Activated CD4-positive, alpha-beta memory T cell treated with anti-CD3 and anti-CD28 coated beads for 36 hours (primary cell): Measurements from ENCODE around the gene ITGA1. TPM values are rescaled to one million over a fixed set of nuclear protein-coding genes. Genes with fewer than 3 reads are reported as not detected.
"Not testable (repeated sequence)": the region's sequence is repeated elsewhere in the genome, so short reads cannot be mapped to it uniquely, and the experiment has no call there.

Experiments
- CTCF ChIA-PET: fragments of 350-600 bp; sonication (Branson Sonifier 250); formaldehyde crosslinking; loops from one replicate; lab custom pipeline; 2021; ENCODE audit warnings: antibody characterized with exemption, inconsistent platforms; lab: Charles Lee
- POLR2A ChIA-PET: fragments of 350-600 bp; sonication (Branson Sonifier 250); formaldehyde crosslinking; loops from one replicate; lab custom pipeline; 2021; ENCODE audit warnings: antibody characterized with exemption; lab: Charles Lee
- DNase-seq: peaks from one replicate; pipeline ENCODE4 v3.0.0-alpha.2; 2020
- H3K27ac Mint-ChIP-seq: one replicate; pipeline ENCODE4 v1.8.0; 2021; ENCODE audit warnings: mixed read lengths
- H3K27me3 Mint-ChIP-seq: one replicate; pipeline ENCODE4 v1.8.0; 2021; ENCODE audit warnings: mixed read lengths
- H3K36me3 Mint-ChIP-seq: one replicate; pipeline ENCODE4 v1.8.0; 2021; ENCODE audit warnings: mixed read lengths
- H3K4me1 Mint-ChIP-seq: one replicate; pipeline ENCODE4 v1.8.0; 2021; ENCODE audit warnings: low read depth, mixed read lengths
- H3K4me3 Mint-ChIP-seq: one replicate; pipeline ENCODE4 v1.8.0; 2021; ENCODE audit warnings: mild to moderate bottlenecking, mixed read lengths
- H3K9me3 Mint-ChIP-seq: one replicate; pipeline ENCODE4 v1.8.0; 2021; ENCODE audit warnings: mixed read lengths
- intact Hi-C: fragments of 100-400 bp; cut with micrococcal nuclease; formaldehyde crosslinking; loops from one replicate; pipeline ENCODE4 v1.15.1; 2023
- total RNA-seq, 2 experiments: library from RNA; stranded (reverse); gene quantifications; one replicate each; pipeline ENCODE4 v1.2.3, GENCODE V29; 2021

ITGA1 gene
- total RNA-seq, 2 experiments from 2014 or later: 0.62 to 1.3 TPM

DNA sequence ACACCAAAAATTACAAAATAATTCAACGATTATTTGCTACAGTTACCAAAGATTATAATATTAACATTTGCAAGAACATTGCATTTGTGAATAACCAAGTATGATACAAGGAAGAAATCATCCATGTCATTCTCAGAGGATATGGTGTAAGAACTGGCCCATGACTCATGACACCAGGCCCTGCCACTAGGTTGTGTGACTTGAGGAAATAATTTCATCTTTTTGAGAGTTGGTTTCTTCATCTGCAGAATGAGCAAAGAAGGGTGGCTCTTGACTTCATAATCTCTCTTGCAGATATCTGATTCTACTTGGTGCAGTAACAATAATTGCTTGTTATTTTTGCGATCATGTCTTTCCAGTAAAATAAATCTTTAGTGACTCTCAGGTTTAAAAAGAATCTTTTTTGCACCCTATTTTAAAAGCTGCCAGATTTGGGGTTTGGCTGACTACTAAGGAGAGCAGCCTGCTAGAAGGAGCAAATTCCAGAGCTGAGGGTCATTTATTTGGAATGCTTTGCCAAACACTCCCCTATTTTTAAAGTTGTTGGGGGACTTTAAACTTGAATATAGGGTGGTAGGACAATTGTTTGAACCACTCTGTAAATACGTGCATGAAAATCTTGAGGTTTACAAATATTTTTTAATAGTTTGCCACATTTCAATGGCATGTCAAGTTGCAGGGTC lies 23.5 kb downstream of the ITGA1 start:
- POLR2A ChIA-PET: interaction anchor here (1.9 kb wide), 1 partner anchor 11 kb away, joined by 7 read pairs; no protein-coding TSS in a partner anchor
- no peaks in the 10 kb centered on the region for H3K9me3 Mint-ChIP-seq
- peaks cover 6% of the 10 kb centered on the region for H3K4me1 Mint-ChIP-seq
- no peak overlapping the region for H3K27ac Mint-ChIP-seq
- H3K27me3 Mint-ChIP-seq: no peaks in the 10 kb centered on the region
- intact Hi-C loops: no loop called here
- no peaks in the 10 kb centered on the region for H3K36me3 Mint-ChIP-seq
- DNase-seq: no peak
- no peak overlapping the region for H3K4me3 Mint-ChIP-seq
- CTCF ChIA-PET: interaction anchor here (0.7 kb wide), 1 partner anchor 15 kb away, joined by 3 read pairs; no protein-coding TSS in a partner anchor

DNA sequence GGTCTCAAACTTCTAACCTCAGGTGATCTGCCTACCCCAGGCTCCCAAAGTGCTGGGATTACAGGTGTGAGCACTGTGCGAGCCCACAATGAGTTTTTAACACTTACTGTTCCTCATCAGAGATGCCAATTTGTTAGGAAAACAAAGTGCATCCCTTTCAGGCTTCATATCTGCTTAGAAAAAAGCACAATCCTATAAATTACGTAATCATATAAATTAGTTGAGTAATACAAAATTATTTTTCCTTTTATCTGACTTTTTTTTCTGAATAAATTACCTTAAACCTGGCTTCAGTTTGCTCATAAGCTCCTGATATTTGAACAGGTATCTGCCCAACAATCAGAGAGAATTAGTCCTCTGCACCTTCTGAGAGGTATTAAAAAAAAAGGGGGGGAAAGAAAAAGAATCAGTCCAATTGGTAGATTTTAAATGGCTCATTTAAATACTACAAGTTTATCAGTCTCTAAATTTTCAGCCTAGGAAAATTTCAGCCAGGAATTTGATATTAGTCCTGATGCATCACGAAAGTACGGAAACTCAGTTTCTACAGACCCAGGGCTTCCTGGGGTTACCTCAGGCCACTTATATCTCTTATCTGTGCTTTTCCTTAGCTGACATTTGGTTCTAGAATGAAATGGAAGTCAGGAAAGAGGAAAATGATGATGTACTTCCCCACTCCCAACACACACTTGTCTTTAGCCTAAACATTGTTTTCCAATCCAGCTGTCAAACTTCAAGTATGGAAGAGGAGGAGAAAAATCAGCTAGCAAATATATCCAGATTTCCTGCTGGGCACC lies 26.8 kb downstream of the ITGA1 start:
- Mint-ChIP-seq H3K36me3 (no peaks in the 10 kb centered on the region), H3K9me3 (no peaks in the 10 kb centered on the region), H3K4me3 (no peak overlapping the region), H3K4me1 (peaks cover 6% of the 10 kb centered on the region), H3K27me3 (no peaks in the 10 kb centered on the region), H3K27ac (no peak overlapping the region)
- POLR2A ChIA-PET: no interaction called here
- intact Hi-C loops: no loop called here
- no peak for DNase-seq
- CTCF ChIA-PET: no interaction called here

DNA sequence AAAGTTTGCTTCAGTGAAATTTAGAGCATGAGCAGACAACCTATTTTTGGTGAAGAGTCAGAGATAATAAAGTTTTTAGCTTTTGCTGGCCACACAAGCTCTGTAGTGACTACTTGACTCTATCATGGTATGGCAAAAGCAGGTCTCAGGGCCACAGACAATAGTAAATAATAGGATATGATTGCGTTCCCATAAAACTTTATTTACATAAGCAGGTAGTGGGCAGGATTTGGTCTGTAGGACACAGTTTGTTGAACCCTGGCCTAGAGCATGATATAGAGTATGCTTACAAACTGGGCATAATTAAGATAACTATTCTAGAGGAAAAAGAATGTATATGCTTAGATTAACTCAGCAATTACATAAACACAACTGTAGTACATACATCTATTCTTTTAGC lies 30.1 kb downstream of the ITGA1 start:
- intact Hi-C loops: no loop called here
- H3K36me3 Mint-ChIP-seq: no peaks in the 10 kb centered on the region
- H3K9me3 Mint-ChIP-seq: no peaks in the 10 kb centered on the region
- H3K4me1 Mint-ChIP-seq: no peaks in the 10 kb centered on the region
- no peak overlapping the region for H3K27ac Mint-ChIP-seq
- no peak overlapping the region for H3K4me3 Mint-ChIP-seq
- no peak for DNase-seq
- CTCF ChIA-PET: no interaction called here
- POLR2A ChIA-PET: no interaction called here
- H3K27me3 Mint-ChIP-seq: no peaks in the 10 kb centered on the region

DNA sequence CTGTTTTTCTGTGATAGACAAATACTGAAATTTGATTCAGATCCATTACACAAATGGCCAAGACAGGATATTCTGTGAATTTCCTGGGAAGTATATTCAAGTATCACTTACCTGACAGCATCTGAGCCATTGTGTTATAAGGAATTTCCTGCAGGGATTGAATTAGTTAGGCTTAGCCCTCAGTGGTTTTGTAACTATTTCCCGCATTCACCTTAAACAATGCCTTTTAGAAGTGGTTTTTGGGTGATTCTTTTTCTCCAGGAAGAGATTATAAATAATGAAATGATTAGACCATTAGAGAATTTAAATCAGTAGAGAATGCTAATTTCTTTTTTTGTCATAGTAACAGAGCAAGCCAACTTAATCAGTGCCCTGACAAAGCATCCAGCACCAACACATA lies 30.6 kb downstream of the ITGA1 start:
- H3K4me3 Mint-ChIP-seq: no peak overlapping the region
- H3K36me3 Mint-ChIP-seq: no peaks in the 10 kb centered on the region
- intact Hi-C loops: no loop called here
- POLR2A ChIA-PET: no interaction called here
- H3K27ac Mint-ChIP-seq: no peak overlapping the region
- H3K27me3 Mint-ChIP-seq: no peaks in the 10 kb centered on the region
- no peaks in the 10 kb centered on the region for H3K4me1 Mint-ChIP-seq
- CTCF ChIA-PET: no interaction called here
- H3K9me3 Mint-ChIP-seq: no peaks in the 10 kb centered on the region
- DNase-seq: no peak

DNA sequence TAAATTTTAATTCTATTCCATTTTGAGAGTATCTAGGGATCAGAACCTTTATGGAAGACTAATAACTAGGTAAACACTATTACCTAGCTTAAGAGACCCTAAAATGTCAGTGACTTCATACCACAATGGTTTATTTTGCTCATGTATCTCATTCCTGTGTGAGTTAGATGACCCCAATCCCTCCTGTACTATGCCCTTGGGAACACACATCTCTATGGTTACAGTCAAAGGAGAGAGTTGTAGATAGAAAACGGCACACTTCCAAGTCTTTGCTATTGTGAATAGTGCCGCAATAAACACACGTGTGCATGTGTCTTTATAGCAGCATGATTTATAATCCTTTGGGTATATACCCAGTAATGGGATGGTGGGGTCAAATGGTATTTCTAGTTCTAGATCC lies 31.1 kb downstream of the ITGA1 start:
- H3K36me3 Mint-ChIP-seq, CTCF ChIA-PET, H3K9me3 Mint-ChIP-seq, intact Hi-C loops, H3K27me3 Mint-ChIP-seq, POLR2A ChIA-PET, DNase-seq, H3K27ac Mint-ChIP-seq, H3K4me1 Mint-ChIP-seq, H3K4me3 Mint-ChIP-seq: not testable (repeated sequence)

DNA sequence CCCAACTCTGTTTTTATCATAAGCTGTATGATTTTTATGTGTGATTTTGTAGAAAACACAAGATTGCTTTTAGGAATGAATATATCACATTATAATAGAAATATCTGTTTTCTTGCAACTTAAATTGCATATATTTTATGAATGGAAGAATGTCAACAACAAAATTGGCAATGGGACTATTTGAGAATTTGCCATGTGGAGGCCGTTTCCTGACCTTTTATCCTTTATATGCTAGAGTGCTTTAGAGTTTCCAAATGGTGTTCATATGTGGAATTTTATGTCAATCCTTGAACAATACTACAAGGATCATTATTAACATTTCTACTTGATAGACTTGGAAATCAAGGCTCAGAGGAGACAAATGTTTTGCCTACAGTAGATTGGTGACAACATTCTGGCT lies 34.2 kb downstream of the ITGA1 start:
- no peaks in the 10 kb centered on the region for H3K9me3 Mint-ChIP-seq
- peaks cover 8% of the 10 kb centered on the region for H3K4me1 Mint-ChIP-seq
- H3K4me3 Mint-ChIP-seq: no peak overlapping the region
- no peak overlapping the region for H3K27ac Mint-ChIP-seq
- H3K27me3 Mint-ChIP-seq: no peaks in the 10 kb centered on the region
- no peaks in the 10 kb centered on the region for H3K36me3 Mint-ChIP-seq
- POLR2A ChIA-PET: no interaction called here
- CTCF ChIA-PET: interaction anchor here (0.7 kb wide), 1 partner anchor 46 kb away, joined by 3 read pairs; no protein-coding TSS in a partner anchor
- intact Hi-C loops: no loop called here
- no peak for DNase-seq

DNA sequence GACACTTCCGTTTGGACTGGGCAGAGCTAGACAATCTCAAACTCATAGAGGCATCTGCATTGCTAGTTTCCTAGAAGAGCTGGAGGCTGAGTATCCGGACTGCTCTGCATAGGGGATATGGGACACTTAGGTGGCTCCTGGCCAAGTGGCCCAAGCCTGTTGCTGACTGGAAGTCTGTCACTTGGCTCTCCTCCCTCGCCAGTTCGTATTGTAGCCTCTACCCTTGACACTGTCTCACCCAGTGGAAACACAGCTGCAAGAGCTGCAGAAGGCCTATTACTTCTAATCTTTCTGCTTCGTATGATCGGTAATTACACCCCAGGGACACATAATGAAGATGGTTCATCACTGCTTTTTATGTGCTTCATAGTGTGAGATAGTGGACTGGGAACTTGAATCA lies 34.7 kb downstream of the ITGA1 start:
- DNase-seq: no peak
- ChIA-PET POLR2A (no interaction called here), CTCF (interaction anchor here (0.7 kb wide), 1 partner anchor 46 kb away, joined by 3 read pairs; no protein-coding TSS in a partner anchor)
- Mint-ChIP-seq H3K4me3 (no peak overlapping the region), H3K27me3 (no peaks in the 10 kb centered on the region), H3K36me3 (no peaks in the 10 kb centered on the region), H3K27ac (no peak overlapping the region), H3K9me3 (peaks cover under 1% of the 10 kb centered on the region), H3K4me1 (peaks cover 8% of the 10 kb centered on the region)
- intact Hi-C loops: no loop called here

DNA sequence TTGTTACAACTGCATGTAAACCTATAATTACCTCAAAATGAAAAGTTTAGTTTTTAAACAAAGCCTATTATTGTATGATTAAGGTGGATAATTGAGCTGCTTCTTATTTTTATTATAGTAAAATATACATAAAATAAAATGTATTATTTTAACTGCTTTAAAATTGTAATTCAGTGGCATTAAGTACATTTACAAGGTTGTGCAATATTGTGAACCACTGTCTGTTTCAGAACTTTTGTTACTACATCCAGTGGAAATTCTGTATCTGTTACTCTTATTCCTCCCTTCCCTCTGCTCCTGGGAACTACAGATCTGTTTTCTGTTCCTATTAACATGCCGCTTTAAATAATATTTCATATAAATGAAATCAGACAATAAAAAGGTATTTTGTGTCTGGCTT lies 37.1 kb downstream of the ITGA1 start:
- no peak overlapping the region for H3K27ac Mint-ChIP-seq
- no peak overlapping the region for H3K4me3 Mint-ChIP-seq
- intact Hi-C loops: no loop called here
- ChIA-PET CTCF (no interaction called here), POLR2A (no interaction called here)
- no peaks in the 10 kb centered on the region for H3K27me3 Mint-ChIP-seq
- peaks cover 8% of the 10 kb centered on the region for H3K4me1 Mint-ChIP-seq
- H3K36me3 Mint-ChIP-seq: peaks cover 1% of the 10 kb centered on the region
- DNase-seq: no peak
- H3K9me3 Mint-ChIP-seq: peaks cover 7% of the 10 kb centered on the region

DNA sequence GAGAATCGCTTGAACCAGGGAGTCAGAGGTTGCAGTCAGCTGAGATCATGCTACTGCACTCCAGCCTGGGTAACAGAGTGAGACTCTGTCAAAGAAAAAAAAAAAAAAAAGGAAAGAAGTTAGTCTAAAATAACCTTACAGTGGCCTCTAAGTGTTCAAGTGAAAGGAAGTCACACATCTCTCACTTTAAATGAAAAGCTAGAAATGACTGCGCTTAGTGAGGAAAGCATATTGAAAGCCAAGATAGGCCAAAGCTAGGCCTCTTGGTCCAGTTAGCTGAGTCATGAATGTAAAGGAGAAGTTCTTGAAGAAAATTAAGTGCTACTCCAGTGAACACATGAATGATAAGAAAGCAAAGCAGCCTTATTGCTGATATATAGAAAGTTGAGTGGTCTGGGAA lies 38.1 kb downstream of the ITGA1 start:
- Mint-ChIP-seq H3K27ac (no peak overlapping the region), H3K4me1 (peaks cover 8% of the 10 kb centered on the region), H3K9me3 (peaks cover 7% of the 10 kb centered on the region), H3K4me3 (no peak overlapping the region), H3K36me3 (peaks cover 1% of the 10 kb centered on the region), H3K27me3 (no peaks in the 10 kb centered on the region)
- DNase-seq: no peak
- ChIA-PET CTCF (interaction anchor here (0.6 to 1.8 kb wide), 3 partner anchors 9 to 90 kb away, joined by 3 to 6 read pairs (median 5); no protein-coding TSS in a partner anchor), POLR2A (no interaction called here)
- intact Hi-C loops: no loop called here

DNA sequence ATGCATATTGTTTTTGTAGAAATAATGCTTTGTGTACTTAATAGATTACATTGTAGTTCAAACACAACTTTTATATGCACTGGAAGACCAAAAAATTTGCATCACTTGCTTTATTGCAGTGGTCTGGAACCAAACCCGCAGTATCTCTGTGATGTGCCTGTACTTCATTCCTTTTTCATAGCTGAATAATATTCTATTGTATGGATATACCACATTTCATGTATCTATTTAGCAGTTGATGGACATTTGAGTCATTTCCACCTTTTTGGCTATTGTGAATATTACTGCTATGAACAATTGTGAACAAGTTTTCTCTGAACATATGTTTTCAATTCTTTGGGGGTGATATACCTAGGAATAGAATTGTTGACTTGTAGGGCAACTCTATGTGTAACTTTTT lies 40.1 kb downstream of the ITGA1 start:
- Mint-ChIP-seq H3K9me3 (peaks cover 7% of the 10 kb centered on the region), H3K4me1 (peaks cover 8% of the 10 kb centered on the region), H3K27me3 (no peaks in the 10 kb centered on the region), H3K27ac (no peak overlapping the region), H3K4me3 (no peak overlapping the region), H3K36me3 (peaks cover 1% of the 10 kb centered on the region)
- ChIA-PET CTCF (no interaction called here), POLR2A (no interaction called here)
- intact Hi-C loops: no loop called here
- no peak for DNase-seq

DNA sequence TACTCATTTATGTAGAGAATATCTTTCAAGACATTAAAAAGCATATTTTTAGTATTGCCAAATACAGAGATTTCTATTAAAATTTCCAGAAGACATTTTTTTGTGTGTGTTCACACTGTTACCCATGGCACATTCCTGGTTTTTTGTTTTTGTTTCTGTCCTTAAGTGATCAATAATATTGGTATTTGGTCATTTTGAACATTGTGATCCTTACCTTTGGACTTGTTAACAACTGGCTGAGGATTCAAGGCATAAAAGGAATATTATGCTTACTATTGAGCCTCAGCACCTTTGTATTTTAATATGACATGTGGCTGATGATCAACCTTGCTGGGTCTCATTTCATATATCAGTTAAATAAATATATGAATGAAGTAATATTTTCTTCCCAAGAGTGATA lies 41.9 kb downstream of the ITGA1 start:
- DNase-seq: no peak
- intact Hi-C loops: no loop called here
- H3K36me3 Mint-ChIP-seq: peaks cover 1% of the 10 kb centered on the region
- peaks cover 8% of the 10 kb centered on the region for H3K4me1 Mint-ChIP-seq
- H3K27ac Mint-ChIP-seq: no peak overlapping the region
- ChIA-PET POLR2A (no interaction called here), CTCF (no interaction called here)
- H3K9me3 Mint-ChIP-seq: peaks cover 7% of the 10 kb centered on the region
- no peaks in the 10 kb centered on the region for H3K27me3 Mint-ChIP-seq
- H3K4me3 Mint-ChIP-seq: no peak overlapping the region

DNA sequence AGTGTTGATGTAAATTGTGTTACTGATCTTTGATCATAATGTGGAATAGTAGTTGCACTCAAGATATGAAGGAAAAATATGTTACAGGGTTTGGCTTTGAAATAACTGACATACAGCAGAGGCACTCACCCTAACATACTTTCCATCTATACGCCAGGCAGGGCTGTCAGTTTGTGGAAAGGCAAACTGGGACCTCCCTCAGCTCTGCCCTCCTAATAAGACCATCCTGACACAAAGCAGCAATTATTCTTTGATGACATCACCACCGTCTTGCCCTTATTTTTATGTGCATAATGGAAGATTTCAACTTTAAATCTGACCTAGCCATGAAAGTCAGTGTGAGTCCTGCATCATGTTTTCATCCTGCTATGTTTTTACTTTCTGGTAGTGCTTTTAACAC lies 42.9 kb downstream of the ITGA1 start:
- H3K27me3 Mint-ChIP-seq: no peaks in the 10 kb centered on the region
- intact Hi-C loops: no loop called here
- no peak overlapping the region for H3K27ac Mint-ChIP-seq
- POLR2A ChIA-PET: no interaction called here
- no peak for DNase-seq
- CTCF ChIA-PET: no interaction called here
- no peak overlapping the region for H3K4me3 Mint-ChIP-seq
- H3K36me3 Mint-ChIP-seq: peaks cover 1% of the 10 kb centered on the region
- peaks cover 5% of the 10 kb centered on the region for H3K4me1 Mint-ChIP-seq
- peaks cover 7% of the 10 kb centered on the region for H3K9me3 Mint-ChIP-seq
